ENCODE measurements around the gene FGF3.

Gene FGF3

GRCh38 chr11:69822676-69823494 lies 3.7 kb upstream of the FGF3 start:
- DNase-seq, result no peak

GRCh38 chr11:69821511-69822040 lies 2.4 kb upstream of the FGF3 start:
- DNase-seq, result no peak

GRCh38 chr11:69820441-69820840 lies 1.2 kb upstream of the FGF3 start:
- no peak for DNase-seq

GRCh38 chr11:69819541-69820070 lies 390 bp upstream of the FGF3 start:
- DNase-seq, result no peak

- no peak for DNase-seq
Observed at GRCh38 chr11:69818231-69818602, 999 bp downstream of the FGF3 start.

- DNase-seq, result peak; percentile 8
Observed at GRCh38 chr11:69817265-69818230, 1.7 kb downstream of the FGF3 start.

- no peak for DNase-seq
Observed at GRCh38 chr11:69816671-69817070, 2.5 kb downstream of the FGF3 start.

GRCh38 chr11:69815973-69816372 lies 3.2 kb downstream of the FGF3 start:
- DNase-seq, result no peak

- no peak for DNase-seq
Observed at GRCh38 chr11:69814902-69815301, 4.3 kb downstream of the FGF3 start.

- DNase-seq, result no peak
Observed at GRCh38 chr11:69814411-69814810, 4.8 kb downstream of the FGF3 start.

- DNase-seq, result no peak
Observed at GRCh38 chr11:69813839-69814238, 5.4 kb downstream of the FGF3 start.

- DNase-seq, result no peak
Observed at GRCh38 chr11:69812946-69813345, 6.3 kb downstream of the FGF3 start.

GRCh38 chr11:69812256-69812655 lies 7.0 kb downstream of the FGF3 start:
- DNase-seq, result no peak

GRCh38 chr11:69811431-69811830 lies 7.8 kb downstream of the FGF3 start:
- DNase-seq, result no peak

- no peak for DNase-seq
Observed at GRCh38 chr11:69810289-69811118, 8.7 kb downstream of the FGF3 start.

GRCh38 chr11:69808667-69809086 lies 10.5 kb downstream of the FGF3 start:
- DNase-seq, result no peak

- no peak for DNase-seq
Observed at GRCh38 chr11:69807106-69807815, 12.0 kb downstream of the FGF3 start.

- no peak for DNase-seq
Observed at GRCh38 chr11:69804769-69805508, 14.3 kb downstream of the FGF3 start.

- no peak for DNase-seq
Observed at GRCh38 chr11:69803604-69804218, 15.5 kb downstream of the FGF3 start.

GRCh38 chr11:69803022-69803421 lies 16.2 kb downstream of the FGF3 start:
- no peak for DNase-seq

- no peak for DNase-seq
Observed at GRCh38 chr11:69802590-69802989, 16.6 kb downstream of the FGF3 start.
